Keratinocyte (primary cell): Measurements from ENCODE around the gene ARL14EPL.

Experiments used
- EZH2 ChIP-seq: IDR thresholded peaks from one replicate; pipeline ENCODE4 v1.6.1; 2012; ENCODE audit warnings: inconsistent platforms, mild to moderate bottlenecking, low read length, moderate library complexity
- TF ChIP-seq, protein P1 (sequence below), 3 experiments: IDR thresholded peaks in 1 of 3; conservative IDR thresholded peaks in 1 of 3; optimal IDR thresholded peaks in 1 of 3; 2 replicates in 2 of 3; 3 replicates in 1 of 3; pipeline versions ENCODE3 to v1.5.1; 2011; ENCODE audit warnings: low read length in 3 of 3, mild to moderate bottlenecking in 3 of 3, moderate library complexity in 2 of 3, control low read depth in 1 of 3, inconsistent platforms in 1 of 3; ENCODE audit not compliant: insufficient read depth in 2 of 3; ENCODE audit errors: extremely low read depth in 1 of 3

- TF ChIP-seq, protein P1, sequence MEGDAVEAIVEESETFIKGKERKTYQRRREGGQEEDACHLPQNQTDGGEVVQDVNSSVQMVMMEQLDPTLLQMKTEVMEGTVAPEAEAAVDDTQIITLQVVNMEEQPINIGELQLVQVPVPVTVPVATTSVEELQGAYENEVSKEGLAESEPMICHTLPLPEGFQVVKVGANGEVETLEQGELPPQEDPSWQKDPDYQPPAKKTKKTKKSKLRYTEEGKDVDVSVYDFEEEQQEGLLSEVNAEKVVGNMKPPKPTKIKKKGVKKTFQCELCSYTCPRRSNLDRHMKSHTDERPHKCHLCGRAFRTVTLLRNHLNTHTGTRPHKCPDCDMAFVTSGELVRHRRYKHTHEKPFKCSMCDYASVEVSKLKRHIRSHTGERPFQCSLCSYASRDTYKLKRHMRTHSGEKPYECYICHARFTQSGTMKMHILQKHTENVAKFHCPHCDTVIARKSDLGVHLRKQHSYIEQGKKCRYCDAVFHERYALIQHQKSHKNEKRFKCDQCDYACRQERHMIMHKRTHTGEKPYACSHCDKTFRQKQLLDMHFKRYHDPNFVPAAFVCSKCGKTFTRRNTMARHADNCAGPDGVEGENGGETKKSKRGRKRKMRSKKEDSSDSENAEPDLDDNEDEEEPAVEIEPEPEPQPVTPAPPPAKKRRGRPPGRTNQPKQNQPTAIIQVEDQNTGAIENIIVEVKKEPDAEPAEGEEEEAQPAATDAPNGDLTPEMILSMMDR (optimal IDR thresholded peaks at IDR 0.05 in 1 of 3, IDR thresholded peaks at IDR 0.05 in 1 of 3, conservative IDR thresholded peaks at IDR 0.05 in 1 of 3; ENCODE audit: extremely low read depth in 1 of 3, insufficient read depth in 2 of 3, low read length in 3 of 3), result peak in 1 of 3 experiments; percentile 7
- TF ChIP-seq EZH2, result no peak
These were observed 8.7 kb upstream of the ARL14EPL start for GRCh38 chr5:116023619-116024018.
